ENCODE data around the gene RNF167.

DNA sequence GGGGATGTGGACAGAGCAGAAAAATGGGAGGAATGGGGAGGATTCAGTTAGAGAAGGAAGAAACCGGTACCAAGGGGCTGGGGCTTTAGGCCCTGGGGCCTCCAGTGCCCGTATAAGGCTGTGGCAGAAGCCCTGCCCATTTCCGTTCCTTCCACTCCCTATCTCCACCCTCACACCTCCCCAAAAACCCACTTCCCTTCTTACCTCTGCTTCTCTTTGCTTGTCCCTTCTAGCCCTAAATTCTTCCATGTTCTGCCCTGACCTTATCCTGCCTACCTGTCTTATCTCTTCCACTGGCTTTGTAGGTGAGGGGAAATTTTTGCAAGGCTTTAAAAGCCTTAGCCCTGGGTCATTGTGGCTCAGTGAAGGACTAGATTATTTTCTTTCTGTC is 4.1 kb downstream of the RNF167 start:
- peak; percentile 61 for TF ChIP-seq POLR2AphosphoS5 (IDR thresholded peaks at IDR 0.05; ENCODE audit: low read depth, low read length)
- TF ChIP-seq, protein P1, sequence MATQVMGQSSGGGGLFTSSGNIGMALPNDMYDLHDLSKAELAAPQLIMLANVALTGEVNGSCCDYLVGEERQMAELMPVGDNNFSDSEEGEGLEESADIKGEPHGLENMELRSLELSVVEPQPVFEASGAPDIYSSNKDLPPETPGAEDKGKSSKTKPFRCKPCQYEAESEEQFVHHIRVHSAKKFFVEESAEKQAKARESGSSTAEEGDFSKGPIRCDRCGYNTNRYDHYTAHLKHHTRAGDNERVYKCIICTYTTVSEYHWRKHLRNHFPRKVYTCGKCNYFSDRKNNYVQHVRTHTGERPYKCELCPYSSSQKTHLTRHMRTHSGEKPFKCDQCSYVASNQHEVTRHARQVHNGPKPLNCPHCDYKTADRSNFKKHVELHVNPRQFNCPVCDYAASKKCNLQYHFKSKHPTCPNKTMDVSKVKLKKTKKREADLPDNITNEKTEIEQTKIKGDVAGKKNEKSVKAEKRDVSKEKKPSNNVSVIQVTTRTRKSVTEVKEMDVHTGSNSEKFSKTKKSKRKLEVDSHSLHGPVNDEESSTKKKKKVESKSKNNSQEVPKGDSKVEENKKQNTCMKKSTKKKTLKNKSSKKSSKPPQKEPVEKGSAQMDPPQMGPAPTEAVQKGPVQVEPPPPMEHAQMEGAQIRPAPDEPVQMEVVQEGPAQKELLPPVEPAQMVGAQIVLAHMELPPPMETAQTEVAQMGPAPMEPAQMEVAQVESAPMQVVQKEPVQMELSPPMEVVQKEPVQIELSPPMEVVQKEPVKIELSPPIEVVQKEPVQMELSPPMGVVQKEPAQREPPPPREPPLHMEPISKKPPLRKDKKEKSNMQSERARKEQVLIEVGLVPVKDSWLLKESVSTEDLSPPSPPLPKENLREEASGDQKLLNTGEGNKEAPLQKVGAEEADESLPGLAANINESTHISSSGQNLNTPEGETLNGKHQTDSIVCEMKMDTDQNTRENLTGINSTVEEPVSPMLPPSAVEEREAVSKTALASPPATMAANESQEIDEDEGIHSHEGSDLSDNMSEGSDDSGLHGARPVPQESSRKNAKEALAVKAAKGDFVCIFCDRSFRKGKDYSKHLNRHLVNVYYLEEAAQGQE (IDR thresholded peaks at IDR 0.05; ENCODE audit: insufficient read depth in 1 of 2, low read depth in 2 of 2, low read length in 2 of 2) = no peak
- no peak for TF ChIP-seq SIN3A (IDR thresholded peaks at IDR 0.05; ENCODE audit: borderline replicate concordance, insufficient read depth, low read length)
- no peak for TF ChIP-seq TAF1 (IDR thresholded peaks at IDR 0.05; ENCODE audit: borderline replicate concordance, insufficient read depth, low read length)
- TF ChIP-seq FOXP2 (optimal IDR thresholded peaks at IDR 0.05; ENCODE audit: borderline replicate concordance, extremely low read depth, extremely low read length, insufficient read depth) = no peak

Measured in PFSK-1 (cell line).